Measurements from ENCODE around the gene CST2.
"Not testable (repeated sequence)": the region's sequence is repeated elsewhere in the genome, so short reads cannot be mapped to it uniquely, and the experiment has no call there.

The CST2 gene, protein sequence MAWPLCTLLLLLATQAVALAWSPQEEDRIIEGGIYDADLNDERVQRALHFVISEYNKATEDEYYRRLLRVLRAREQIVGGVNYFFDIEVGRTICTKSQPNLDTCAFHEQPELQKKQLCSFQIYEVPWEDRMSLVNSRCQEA

DNA sequence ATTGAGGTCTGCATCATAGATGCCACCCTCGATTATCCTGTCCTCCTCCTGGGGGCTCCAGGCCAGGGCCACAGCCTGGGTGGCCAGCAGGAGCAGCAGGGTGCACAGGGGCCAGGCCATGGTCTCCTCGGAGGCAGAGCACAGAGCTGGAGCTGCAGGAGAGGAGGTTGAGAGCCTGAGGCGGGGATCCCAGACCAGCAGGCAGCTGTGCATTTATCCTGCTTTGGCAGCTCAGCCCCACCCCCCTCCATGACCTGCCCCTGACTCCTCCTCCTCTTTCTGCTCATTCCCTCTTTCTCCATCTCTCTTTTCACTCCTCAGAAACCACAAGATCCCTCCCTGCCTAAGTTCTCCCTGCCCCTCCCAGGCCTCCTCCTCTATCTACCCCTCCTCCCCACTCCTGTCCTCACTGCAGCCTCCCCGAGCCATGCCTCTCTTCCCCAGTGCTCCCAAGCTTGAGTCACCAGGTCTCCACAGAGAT lies at the start of gene CST2:
TSS of gene CST2 (minus strand) at position 189 of the 481 bp plus-strand sequence. CDS start at position 120, 69 bp downstream.
- no peak for DNase-seq (ENCODE audit: low read depth in 1 of 2, low spot score in 1 of 2)

- DNase-seq (ENCODE audit: low read depth in 1 of 2, low spot score in 1 of 2), result no peak
Measured at GRCh38 chr20:23875606-23876237, 49.2 kb upstream of the CST2 start.

DNA sequence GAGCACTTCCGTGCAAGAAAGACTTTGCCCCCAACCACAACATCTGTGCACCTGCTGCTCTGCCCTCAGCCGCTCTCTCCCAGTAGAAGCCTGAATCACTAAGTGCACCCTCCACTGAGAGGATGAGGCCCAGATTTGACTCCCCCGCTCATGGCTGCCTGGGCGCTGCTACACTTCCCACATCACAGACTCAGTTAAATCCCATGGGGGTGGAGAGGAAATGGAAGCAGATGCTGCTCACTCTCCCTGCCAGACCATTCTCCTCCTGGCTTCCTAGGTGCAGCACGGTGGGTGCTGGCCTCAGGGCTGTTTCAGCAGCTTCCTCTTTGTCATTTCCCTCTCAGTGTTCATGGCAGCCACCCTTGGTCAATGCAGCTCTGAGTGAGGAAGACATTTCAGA lies 48.2 kb upstream of the CST2 start:
- no peak for DNase-seq (ENCODE audit: low read depth in 1 of 2, low spot score in 1 of 2)

GRCh38 chr20:23873370-23874015 lies 47.0 kb upstream of the CST2 start:
- no peak for DNase-seq (ENCODE audit: low read depth in 1 of 2, low spot score in 1 of 2)

DNA sequence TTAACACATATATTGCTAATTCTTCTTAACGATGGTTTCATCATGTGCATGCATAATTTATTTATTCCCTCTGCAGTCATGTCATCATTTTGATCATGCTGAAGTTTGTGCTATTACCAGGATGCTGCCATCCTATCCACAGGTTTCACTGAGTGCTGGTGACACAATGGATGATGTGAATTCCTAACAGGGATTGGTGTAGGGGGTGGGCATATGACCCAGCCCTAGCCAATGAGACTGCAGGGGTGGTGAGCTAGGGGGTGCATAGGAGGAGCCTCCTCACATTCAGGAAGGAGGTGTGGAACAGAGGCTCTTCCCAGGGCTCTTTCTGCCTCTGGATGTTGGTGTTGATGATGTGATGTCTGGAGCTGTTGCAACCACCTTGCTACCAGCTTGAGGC lies 45.5 kb upstream of the CST2 start:
- DNase-seq (ENCODE audit: low read depth in 1 of 2, low spot score in 1 of 2), result no peak

DNA sequence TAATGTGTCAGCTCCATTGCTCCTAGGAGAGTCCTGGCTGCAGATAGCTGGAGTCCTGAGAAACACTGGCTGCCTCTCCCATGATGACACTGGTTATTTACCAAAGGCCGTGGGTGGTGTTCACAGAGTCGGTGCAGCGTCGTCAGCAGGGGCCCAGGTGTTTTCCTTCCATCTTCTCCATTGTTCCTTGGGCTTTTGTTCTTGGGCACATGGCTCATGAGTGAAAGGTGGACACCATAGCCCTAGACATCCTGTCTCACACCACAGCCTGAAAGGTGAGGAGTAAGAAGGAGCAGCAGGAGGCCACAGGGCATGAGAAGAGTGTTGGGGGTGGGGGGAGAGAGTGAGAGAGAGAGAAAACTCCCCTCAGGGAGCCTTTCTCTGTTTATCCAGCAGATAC lies 43.9 kb upstream of the CST2 start:
- DNase-seq (ENCODE audit: low read depth in 1 of 2, low spot score in 1 of 2), result no peak

- no peak for DNase-seq (ENCODE audit: low read depth in 1 of 2, low spot score in 1 of 2)
Measured at GRCh38 chr20:23869520-23869919, 43.0 kb upstream of the CST2 start.

DNA sequence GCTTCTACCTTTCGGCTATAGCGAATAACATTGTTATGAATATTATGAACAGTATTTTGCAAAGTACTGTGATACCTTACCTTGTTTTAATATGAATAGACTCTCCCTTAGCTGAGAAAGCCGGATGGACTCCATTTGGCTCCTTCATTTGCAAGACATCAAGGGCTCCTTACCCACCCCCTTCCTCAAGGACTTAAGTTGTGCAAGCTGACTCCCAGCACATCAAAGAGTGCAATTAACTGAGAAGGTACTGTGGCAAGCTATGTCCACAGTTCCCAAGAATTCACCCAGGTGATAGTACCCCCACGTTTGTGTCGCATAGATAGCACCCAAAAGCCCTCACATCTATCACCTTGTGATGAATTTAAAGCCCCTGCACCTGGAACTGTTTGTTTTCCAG lies 41.8 kb upstream of the CST2 start:
- no peak for DNase-seq (ENCODE audit: low read depth in 1 of 2, low spot score in 1 of 2)

GRCh38 chr20:23867152-23867776 lies 40.7 kb upstream of the CST2 start:
- DNase-seq (ENCODE audit: low read depth in 1 of 2, low spot score in 1 of 2), result no peak

DNA sequence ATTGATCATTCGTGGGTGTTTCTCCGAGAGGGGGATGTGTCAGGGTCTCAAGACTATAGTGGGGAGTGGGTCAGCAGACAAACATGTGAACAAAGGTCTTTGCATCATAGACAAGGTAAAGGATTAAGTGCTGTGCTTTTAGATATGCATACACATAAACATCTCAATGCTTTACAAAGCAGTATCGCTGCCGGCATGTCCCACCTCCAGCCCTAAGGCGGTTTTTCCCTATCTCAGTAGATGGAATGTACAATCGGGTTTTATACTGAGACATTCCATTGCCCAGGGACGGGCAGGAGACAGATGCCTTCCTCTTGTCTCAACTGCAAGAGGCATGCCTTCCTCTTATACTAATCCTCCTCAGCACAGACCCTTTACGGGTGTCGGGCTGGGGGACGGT lies 34.2 kb upstream of the CST2 start:
- not testable (repeated sequence) for DNase-seq (ENCODE audit: low read depth in 1 of 2, low spot score in 1 of 2)

DNA sequence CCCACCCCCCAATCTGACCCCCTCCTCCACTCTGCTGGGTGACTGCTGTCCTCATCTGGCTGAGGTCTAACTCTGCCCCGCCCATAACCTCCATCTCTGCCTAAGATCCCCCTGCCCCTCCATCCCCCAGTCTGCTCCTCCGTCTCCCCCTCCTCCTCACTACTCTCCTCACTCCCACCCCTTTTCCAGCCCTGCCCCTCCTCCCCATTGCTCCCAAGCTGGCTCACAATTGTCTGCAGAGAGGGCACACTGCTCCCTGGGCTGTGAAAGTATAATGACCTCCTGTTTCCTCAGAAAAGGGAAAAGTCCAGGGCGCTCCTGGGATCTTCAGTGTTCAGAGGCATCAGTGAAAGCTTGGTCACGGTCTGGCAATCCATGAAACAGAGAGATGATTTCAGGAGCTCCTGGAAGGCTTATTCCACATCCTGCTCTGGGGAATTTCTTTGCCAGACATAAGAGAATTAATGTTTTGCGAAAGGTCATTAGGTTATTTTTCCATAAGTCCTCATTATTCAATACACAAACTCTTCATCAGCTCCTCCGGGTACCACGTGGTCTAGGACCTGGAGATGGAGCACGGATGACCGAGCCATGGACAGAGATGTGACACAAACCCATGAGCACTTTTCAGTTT lies 31.6 kb upstream of the CST2 start:
- DNase-seq (ENCODE audit: low read depth in 1 of 2, low spot score in 1 of 2), result no peak

DNA sequence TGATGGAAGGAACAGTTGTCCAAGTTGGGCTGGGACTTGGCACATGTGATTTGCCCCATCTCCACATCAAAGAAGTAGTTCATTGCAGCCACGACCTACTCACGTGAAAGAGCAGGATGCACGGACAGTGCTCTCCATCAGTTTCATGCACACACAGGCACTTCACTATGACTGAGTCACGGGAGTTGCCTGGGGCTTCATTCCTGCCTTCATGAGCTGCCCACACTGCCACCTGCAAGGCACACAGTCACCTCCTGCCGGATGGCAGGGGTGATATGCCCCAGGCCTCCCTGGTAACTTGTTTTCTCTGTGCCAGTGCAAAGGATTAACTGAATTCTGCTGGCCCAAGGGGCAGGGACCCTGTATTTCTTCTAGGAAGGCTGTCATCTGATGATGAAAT lies 30.2 kb upstream of the CST2 start:
- DNase-seq (ENCODE audit: low read depth in 1 of 2, low spot score in 1 of 2), result no peak

- no peak for DNase-seq (ENCODE audit: low read depth in 1 of 2, low spot score in 1 of 2)
Measured at GRCh38 chr20:23856226-23856625, 29.7 kb upstream of the CST2 start.

DNA sequence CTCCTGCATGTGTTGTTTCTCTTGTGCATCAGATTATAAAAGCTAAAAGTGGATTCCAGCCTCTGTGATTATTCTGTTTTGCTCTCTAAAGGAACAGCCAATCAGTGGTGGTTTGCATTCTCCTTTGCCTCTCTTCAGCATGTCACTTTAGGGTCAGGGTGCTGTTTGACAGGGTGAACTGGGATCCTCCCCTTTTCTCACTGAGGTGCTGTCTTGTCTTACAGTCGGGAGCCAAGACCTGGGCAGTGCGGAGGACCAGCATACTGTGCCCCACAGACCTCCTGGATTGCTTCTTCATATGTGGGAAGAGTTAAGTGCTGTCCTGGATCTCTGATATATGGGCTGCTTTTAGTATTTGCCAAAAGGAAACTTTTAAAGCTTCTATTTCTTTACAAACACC lies 15.2 kb upstream of the CST2 start:
- DNase-seq (ENCODE audit: low read depth in 1 of 2, low spot score in 1 of 2), result no peak

DNA sequence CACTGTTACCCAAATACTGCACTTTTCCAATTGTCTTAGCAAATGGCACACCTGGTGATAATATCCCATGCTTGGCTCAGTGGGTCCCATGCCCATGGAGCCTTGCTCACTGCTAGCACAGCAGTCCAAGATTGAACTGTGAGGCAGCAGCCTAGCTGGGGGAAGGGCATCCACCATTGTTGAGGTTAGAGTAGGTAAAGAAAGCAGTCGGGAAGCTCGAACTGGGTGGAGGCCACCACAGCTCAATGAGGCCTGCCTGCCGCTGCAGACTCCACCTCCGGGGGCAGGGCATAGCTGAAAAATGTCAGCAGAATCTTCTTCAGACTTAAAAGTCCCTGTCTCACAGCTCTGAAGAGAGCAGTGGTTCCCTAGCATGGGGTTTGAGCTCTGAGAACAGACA lies 9.2 kb upstream of the CST2 start:
- DNase-seq (ENCODE audit: low read depth in 1 of 2, low spot score in 1 of 2), result no peak

GRCh38 chr20:23832775-23833513 lies 6.4 kb upstream of the CST2 start:
- DNase-seq (ENCODE audit: low read depth in 1 of 2, low spot score in 1 of 2), result no peak

- not testable (repeated sequence) for DNase-seq (ENCODE audit: low read depth in 1 of 2, low spot score in 1 of 2)
Measured at GRCh38 chr20:23831961-23832360, 5.4 kb upstream of the CST2 start.

DNA sequence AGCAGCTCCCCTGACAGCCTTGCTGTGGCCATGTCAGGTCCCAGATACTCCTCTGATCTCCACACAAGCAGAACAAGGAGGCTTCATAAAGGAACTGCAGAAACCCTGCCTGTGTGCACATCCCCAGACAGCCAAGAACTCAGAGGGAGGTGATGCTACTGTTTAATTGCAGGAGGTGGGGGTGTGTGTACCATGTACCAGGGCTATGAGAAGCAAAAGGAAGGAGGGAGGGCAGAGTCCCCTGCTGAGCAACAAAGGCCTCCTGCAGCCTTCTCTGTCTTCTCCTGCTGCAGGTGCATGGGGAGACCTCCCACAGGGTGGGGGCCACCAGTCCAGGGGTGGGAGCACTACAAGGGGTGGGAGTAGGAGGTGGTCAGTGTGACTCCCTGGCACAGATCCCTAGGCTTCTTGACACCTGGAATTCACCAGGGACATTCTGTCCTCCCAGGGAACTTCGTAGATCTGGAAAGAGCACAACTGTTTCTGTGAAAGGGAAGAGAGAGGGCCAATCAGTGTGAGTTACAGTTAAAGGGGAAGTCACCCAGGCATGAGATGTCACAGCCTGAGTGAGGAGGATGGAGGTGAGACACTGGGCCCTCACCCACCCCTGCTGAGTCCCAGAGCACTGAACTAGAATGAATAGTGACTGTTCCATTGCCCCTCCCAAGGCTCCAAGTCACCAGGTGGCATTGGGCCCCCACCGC lies 2.8 kb downstream of the CST2 start:
- DNase-seq (ENCODE audit: low read depth in 1 of 2, low spot score in 1 of 2), result no peak

DNA sequence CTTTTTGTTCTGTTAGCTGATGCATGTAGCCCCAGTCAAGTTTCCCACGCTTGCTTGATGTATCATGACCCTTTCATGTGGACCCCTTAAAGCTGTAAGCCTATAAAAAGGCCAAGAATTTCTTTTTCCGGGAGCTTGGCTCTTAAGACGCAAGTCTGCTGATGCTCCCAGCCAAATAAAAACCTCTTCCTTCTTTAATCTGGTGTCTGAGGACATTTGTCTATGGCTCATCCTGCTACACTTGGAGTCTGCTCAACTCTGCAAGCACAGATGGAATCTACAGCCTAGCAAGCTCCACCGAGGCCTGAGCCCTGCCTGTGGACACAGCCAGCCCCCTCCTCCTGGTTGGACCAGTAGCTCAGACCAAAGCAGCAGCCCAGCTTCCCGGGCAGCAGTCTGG lies 3.4 kb downstream of the CST2 start:
- no peak for DNase-seq (ENCODE audit: low read depth in 1 of 2, low spot score in 1 of 2)

DNA sequence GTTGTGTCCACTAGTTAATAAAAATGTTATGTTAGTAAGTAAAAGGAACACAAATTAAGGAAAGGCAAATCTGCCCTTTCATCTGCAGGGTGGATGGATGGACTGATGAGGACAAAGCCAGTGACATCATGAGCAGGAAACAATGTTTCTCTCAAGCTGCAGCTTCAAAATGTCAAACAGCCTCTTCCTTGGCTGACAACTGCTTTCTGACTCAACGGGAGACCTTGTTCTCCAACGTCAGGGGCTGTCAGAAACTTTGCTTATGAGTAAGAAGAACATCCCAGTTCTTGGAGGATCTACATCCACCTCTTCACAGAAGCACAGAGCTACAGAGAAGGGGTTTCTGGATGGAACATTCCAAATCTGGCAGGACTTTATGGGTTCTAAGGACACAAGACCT lies 6.0 kb downstream of the CST2 start:
- no peak for DNase-seq (ENCODE audit: low read depth in 1 of 2, low spot score in 1 of 2)
